Astrocyte (in vitro differentiated cells and primary cell): ENCODE measurements around the gene FAM234B. TPM values are rescaled to one million over a fixed set of nuclear protein-coding genes. Genes with fewer than 3 reads are reported as not detected.

ENCODE experiments used
- DNase-seq: peaks from one replicate; pipeline ENCODE4 v3.0.0-alpha.2; 2010; ENCODE audit warnings: low read depth
- FAIRE-seq: peaks from 2 replicates; lab custom pipeline; 2011; peaks lifted over from hg19 to GRCh38; lab: Jason Lieb, UNC
- H2AFZ ChIP-seq: 2 replicates; pipeline ENCODE4 v1.6.0; 2012; ENCODE audit warnings: low read depth, low read length, inconsistent platforms
- H3K27ac ChIP-seq: 2 replicates; pipeline ENCODE4 v1.5.1; 2011; ENCODE audit warnings: low read depth, low read length, inconsistent platforms
- H3K27me3 ChIP-seq: 2 replicates; pipeline ENCODE4 v1.6.0; 2011; ENCODE audit warnings: low read length, inconsistent platforms; ENCODE audit not compliant: insufficient read depth
- H3K36me3 ChIP-seq: 2 replicates; pipeline ENCODE4 v1.5.1; 2011; ENCODE audit warnings: low read length, inconsistent platforms; ENCODE audit not compliant: insufficient read depth
- H3K4me1 ChIP-seq: 2 replicates; pipeline ENCODE4 v1.5.1; 2011; ENCODE audit warnings: low read length, inconsistent platforms; ENCODE audit not compliant: insufficient read depth
- H3K4me2 ChIP-seq: 2 replicates; pipeline ENCODE4 v1.6.0; 2012; ENCODE audit warnings: low read length, inconsistent platforms
- H3K4me3 ChIP-seq: 2 replicates; pipeline ENCODE4 v1.5.1; 2011; ENCODE audit warnings: low read depth, mild to moderate bottlenecking, low read length, inconsistent platforms; ENCODE audit not compliant: insufficient read depth
- H3K79me2 ChIP-seq: 2 replicates; pipeline ENCODE4 v1.6.0; 2012; ENCODE audit warnings: mild to moderate bottlenecking, low read length, inconsistent platforms; ENCODE audit not compliant: insufficient read depth
- H3K9ac ChIP-seq: 2 replicates; pipeline ENCODE4 v1.6.0; 2012; ENCODE audit warnings: mild to moderate bottlenecking, low read length, inconsistent platforms
- H3K9me3 ChIP-seq: 2 replicates; pipeline ENCODE4 v1.5.1; 2012; ENCODE audit warnings: low read depth, mild to moderate bottlenecking, low read length, inconsistent platforms; ENCODE audit not compliant: insufficient read depth
- H4K20me1 ChIP-seq: 2 replicates; pipeline ENCODE4 v1.6.0; 2012; ENCODE audit warnings: low read length, inconsistent platforms; ENCODE audit not compliant: insufficient read depth
- H3K27ac Mint-ChIP-seq: one replicate; pipeline ENCODE4 v1.8.0; 2021; ENCODE audit warnings: mild to moderate bottlenecking, mixed read lengths; ENCODE audit not compliant: unreplicated experiment
- H3K27me3 Mint-ChIP-seq: one replicate; pipeline ENCODE4 v1.8.0; 2021; ENCODE audit warnings: low read depth, mixed read lengths; ENCODE audit not compliant: unreplicated experiment
- H3K36me3 Mint-ChIP-seq: one replicate; pipeline ENCODE4 v1.8.0; 2021; ENCODE audit warnings: low read depth, mixed read lengths; ENCODE audit not compliant: unreplicated experiment
- H3K4me1 Mint-ChIP-seq: one replicate; pipeline ENCODE4 v1.8.0; 2021; ENCODE audit warnings: low read depth, mixed read lengths; ENCODE audit not compliant: unreplicated experiment
- H3K4me3 Mint-ChIP-seq: one replicate; pipeline ENCODE4 v1.8.0; 2021; ENCODE audit warnings: mild to moderate bottlenecking, moderate library complexity, mixed read lengths; ENCODE audit not compliant: unreplicated experiment
- H3K9me3 Mint-ChIP-seq: one replicate; pipeline ENCODE4 v1.8.0; 2021; ENCODE audit warnings: mild to moderate bottlenecking, mixed read lengths; ENCODE audit not compliant: unreplicated experiment
- CTCF ChIP-seq: IDR thresholded peaks from 2 replicates; pipeline ENCODE4 v1.5.1; 2011; ENCODE audit warnings: low read depth, mild to moderate bottlenecking, inconsistent platforms, low read length, moderate library complexity; ENCODE audit not compliant: insufficient read depth
- EZH2 ChIP-seq: IDR thresholded peaks from 2 replicates; pipeline ENCODE4 v1.6.1; 2012; ENCODE audit warnings: mild to moderate bottlenecking, low read length, inconsistent platforms; ENCODE audit not compliant: insufficient read depth
- total RNA-seq: library from RNA; stranded (reverse); gene quantifications from 2 replicates; pipeline ENCODE4 v1.2.1, GENCODE V29; 2021

Gene FAM234B
- total RNA-seq, 1 donor from 2014 or later, result 6.2 TPM

- Histone ChIP-seq H3K9me3 (no peaks in the 10 kb centered on the region), H3K27ac (no peak overlapping the region), H3K4me1 (no peaks in the 10 kb centered on the region), H3K36me3 (no peaks in the 10 kb centered on the region), H3K79me2 (no peaks in the 10 kb centered on the region), H4K20me1 (no peaks in the 10 kb centered on the region), H3K27me3 (no peaks in the 10 kb centered on the region), H3K4me2 (no peak overlapping the region), H3K4me3 (no peak overlapping the region), H2AFZ (no peak overlapping the region), H3K9ac (no peak overlapping the region)
- no peak for TF ChIP-seq EZH2
- TF ChIP-seq CTCF, result no peak
- Mint-ChIP-seq H3K27ac (no peak overlapping the region), H3K27me3 (no peaks in the 10 kb centered on the region), H3K4me1 (peaks cover 11% of the 10 kb centered on the region), H3K4me3 (no peak overlapping the region), H3K9me3 (no peaks in the 10 kb centered on the region), H3K36me3 (peaks cover 10% of the 10 kb centered on the region)
- no peak for DNase-seq
- FAIRE-seq, result no peak
These were observed 27.4 kb downstream of the FAM234B start for GRCh38 chr12:13071305-13072280.

- no peaks in the 10 kb centered on the region for H3K36me3 ChIP-seq
- Mint-ChIP-seq H3K4me3 (no peak overlapping the region), H3K36me3 (peaks cover 6% of the 10 kb centered on the region)
These were observed 29.0 kb downstream of the FAM234B start for GRCh38 chr12:13073173-13073572.

More at GRCh38 chr12:13073173-13073572, 29.0 kb downstream of the FAM234B start:
- Mint-ChIP-seq H3K27ac (no peak overlapping the region), H3K9me3 (no peaks in the 10 kb centered on the region), H3K27me3 (no peaks in the 10 kb centered on the region), H3K4me1 (peaks cover 11% of the 10 kb centered on the region)
- Histone ChIP-seq H2AFZ (no peak overlapping the region), H3K4me3 (no peak overlapping the region), H4K20me1 (no peaks in the 10 kb centered on the region), H3K79me2 (no peaks in the 10 kb centered on the region), H3K4me1 (no peaks in the 10 kb centered on the region), H3K4me2 (no peak overlapping the region), H3K9ac (no peak overlapping the region), H3K27ac (no peak overlapping the region), H3K27me3 (no peaks in the 10 kb centered on the region), H3K9me3 (no peaks in the 10 kb centered on the region)
- TF ChIP-seq EZH2 (no peak), CTCF (no peak)
- peak; percentile 70 for DNase-seq
- FAIRE-seq, result no peak
